Keratinocyte (primary cell): ENCODE results near the gene PPP2CA. TPM values are rescaled to one million over a fixed set of nuclear protein-coding genes. Genes with fewer than 3 reads are reported as not detected.

Source experiments
- DNase-seq: peaks from one replicate; pipeline ENCODE4 v3.0.0-alpha.2; 2011; ENCODE audit warnings: low read depth, missing footprints, low spot score
- FAIRE-seq: peaks from 2 replicates; lab custom pipeline; 2011; peaks lifted over from hg19 to GRCh38; lab: Jason Lieb, UNC
- H2AFZ ChIP-seq: 2 replicates; pipeline ENCODE4 v1.6.0; 2012; ENCODE audit warnings: low read length, control low read depth, inconsistent platforms; ENCODE audit not compliant: control insufficient read depth
- H3K27ac ChIP-seq: 2 replicates; pipeline ENCODE4 v1.5.1; 2011; ENCODE audit warnings: low read length; ENCODE audit not compliant: control insufficient read depth, insufficient read depth
- H3K27me3 ChIP-seq: 3 replicates; pipeline ENCODE4 v1.6.0; 2011; ENCODE audit warnings: low read length; ENCODE audit not compliant: control insufficient read depth, insufficient read depth; ENCODE audit errors: extremely low read depth
- H3K36me3 ChIP-seq, 2 experiments: 2 replicates in 1 of 2; 3 replicates in 1 of 2; pipeline ENCODE4 v1.5.1; 2011; ENCODE audit warnings: low read length in 2 of 2, mild to moderate bottlenecking in 1 of 2; ENCODE audit not compliant: control insufficient read depth in 2 of 2, insufficient read depth in 2 of 2; ENCODE audit errors: extremely low read depth in 1 of 2
- H3K4me1 ChIP-seq: 3 replicates; pipeline ENCODE4 v1.5.1; 2011; ENCODE audit warnings: low read length; ENCODE audit not compliant: control insufficient read depth, insufficient read depth; ENCODE audit errors: extremely low read depth
- H3K4me2 ChIP-seq: 3 replicates; pipeline ENCODE4 v1.6.0; 2011; ENCODE audit warnings: low read depth, low read length; ENCODE audit not compliant: control insufficient read depth, insufficient read depth; ENCODE audit errors: extremely low read depth
- H3K4me3 ChIP-seq, 3 experiments: fragments of 200-600 bp in 1 of 3; sonication (generic) in 1 of 3; 2 replicates in 2 of 3; 3 replicates in 1 of 3; pipeline ENCODE4 v1.5.1; 2011 to 2016; ENCODE audit warnings: low read length in 3 of 3, mild to moderate bottlenecking in 3 of 3, control low read depth in 2 of 3, inconsistent platforms in 1 of 3, low read depth in 1 of 3, mixed read lengths in 1 of 3, mixed run types in 1 of 3, moderate library complexity in 1 of 3; ENCODE audit not compliant: control insufficient read depth in 2 of 3, insufficient read depth in 2 of 3; ENCODE audit errors: extremely low read depth in 1 of 3
- H3K79me2 ChIP-seq: 2 replicates; pipeline ENCODE4 v1.6.0; 2012; ENCODE audit warnings: low read length; ENCODE audit not compliant: control insufficient read depth, insufficient read depth
- H3K9ac ChIP-seq: 3 replicates; pipeline ENCODE4 v1.6.0; 2011; ENCODE audit warnings: low read length; ENCODE audit not compliant: control insufficient read depth, insufficient read depth; ENCODE audit errors: extremely low read depth
- H3K9me1 ChIP-seq: 3 replicates; pipeline ENCODE4 v1.6.0; 2011; ENCODE audit warnings: low read length; ENCODE audit not compliant: control insufficient read depth, insufficient read depth; ENCODE audit errors: extremely low read depth
- H3K9me3 ChIP-seq: 2 replicates; pipeline ENCODE4 v1.5.1; 2012; ENCODE audit warnings: low read depth, low read length; ENCODE audit not compliant: control insufficient read depth
- H4K20me1 ChIP-seq: 3 replicates; pipeline ENCODE4 v1.6.0; 2011; ENCODE audit warnings: low read length; ENCODE audit not compliant: control insufficient read depth, insufficient read depth; ENCODE audit errors: extremely low read depth
- CTCF ChIP-seq, 3 experiments: IDR thresholded peaks in 1 of 3; conservative IDR thresholded peaks in 1 of 3; optimal IDR thresholded peaks in 1 of 3; 2 replicates in 2 of 3; 3 replicates in 1 of 3; pipeline versions ENCODE3 to v1.5.1; 2011; ENCODE audit warnings: low read length in 3 of 3, mild to moderate bottlenecking in 3 of 3, moderate library complexity in 2 of 3, control low read depth in 1 of 3, inconsistent platforms in 1 of 3; ENCODE audit not compliant: insufficient read depth in 2 of 3; ENCODE audit errors: extremely low read depth in 1 of 3
- EZH2 ChIP-seq: IDR thresholded peaks from one replicate; pipeline ENCODE4 v1.6.1; 2012; ENCODE audit warnings: inconsistent platforms, mild to moderate bottlenecking, low read length, moderate library complexity
- dilution Hi-C: fragments of 300-500 bp; cut with MboI; formaldehyde crosslinking; loops from one replicate; pipeline ENCODE4 v1.7.0; 2020; ENCODE audit warnings: low sequenced_read_pairs; ENCODE audit not compliant: extremely low pct_ligation_motif_present
- polyA plus RNA-seq, 5 experiments: library from polyadenylated mRNA; depleted of rRNA in 3 of 5; stranded (reverse) in 3 of 5; stranded (forward) in 1 of 5; unstranded in 1 of 5; fragments of >200 nt; gene quantifications; 1 replicate in 1 of 5; 2 replicates in 3 of 5; 3 replicates in 1 of 5; pipeline versions ENCODE4 v1.2.1 to v1.2.3, GENCODE V29; 2011 to 2012; ENCODE audit warnings: missing spikeins in 2 of 5, low read depth in 1 of 5, low replicate concordance in 1 of 5

PPP2CA gene
- polyA plus RNA-seq, 1 donor (not counting 4 experiments of a cell fraction or from before 2014, with no cell fraction given), result 255 TPM

GRCh38 chr5:134151723-134152122 lies 74.2 kb downstream of the PPP2CA start:
- Histone ChIP-seq H3K4me2 (no peak overlapping the region), H3K4me1 (no peaks in the 10 kb centered on the region), H2AFZ (no peak overlapping the region), H4K20me1 (peaks cover 5% of the 10 kb centered on the region), H3K9me3 (no peaks in the 10 kb centered on the region), H3K36me3 (peaks cover 21 to 35% of the 10 kb centered on the region in 2 experiments), H3K9me1 (no peaks in the 10 kb centered on the region), H3K4me3 (no peak overlapping the region), H3K27ac (no peak overlapping the region), H3K9ac (no peak overlapping the region), H3K79me2 (peaks cover 10% of the 10 kb centered on the region), H3K27me3 (no peaks in the 10 kb centered on the region)
- dilution Hi-C loops, result no loop called here
- DNase-seq (no peak), FAIRE-seq (no peak)
- TF ChIP-seq EZH2 (no peak), CTCF (optimal IDR thresholded peaks at IDR 0.05 in 1 of 3, IDR thresholded peaks at IDR 0.05 in 1 of 3, conservative IDR thresholded peaks at IDR 0.05 in 1 of 3; ENCODE audit: extremely low read depth in 1 of 3, insufficient read depth in 2 of 3, low read length in 3 of 3) (no peak)

- TF ChIP-seq CTCF (optimal IDR thresholded peaks at IDR 0.05 in 1 of 3, IDR thresholded peaks at IDR 0.05 in 1 of 3, conservative IDR thresholded peaks at IDR 0.05 in 1 of 3; ENCODE audit: extremely low read depth in 1 of 3, insufficient read depth in 2 of 3, low read length in 3 of 3) (no peak), EZH2 (no peak)
- H3K9me1 ChIP-seq, result no peaks in the 10 kb centered on the region
- H3K4me1 ChIP-seq, result no peaks in the 10 kb centered on the region
- H3K27ac ChIP-seq, result no peak overlapping the region
- H3K27me3 ChIP-seq, result no peaks in the 10 kb centered on the region
- no peak overlapping the region for H2AFZ ChIP-seq
- no peak overlapping the region for H3K9ac ChIP-seq
- FAIRE-seq (no peak), DNase-seq (no peak)
- dilution Hi-C loops, result no loop called here
- peaks cover 15% of the 10 kb centered on the region for H3K79me2 ChIP-seq
- peaks cover 19% of the 10 kb centered on the region for H4K20me1 ChIP-seq
- H3K36me3 ChIP-seq, result peaks cover 28 to 34% of the 10 kb centered on the region in 2 experiments
- H3K4me2 ChIP-seq, result no peak overlapping the region
- H3K9me3 ChIP-seq, result no peaks in the 10 kb centered on the region
- H3K4me3 ChIP-seq, result no peak overlapping the region
Measured at GRCh38 chr5:134149571-134150303, 76.1 kb downstream of the PPP2CA start.
